G401 (cell line): ENCODE data around the gene FRMD5. TPM values are rescaled to one million over a fixed set of nuclear protein-coding genes. Genes with fewer than 3 reads are reported as not detected.
"Not testable (repeated sequence)": the region's sequence is repeated elsewhere in the genome, so short reads cannot be mapped to it uniquely, and the experiment has no call there.

ENCODE experiments used
- DNase-seq: peaks from one replicate; pipeline ENCODE4 v3.0.0-alpha.2; 2015; ENCODE audit warnings: low spot score
- in situ Hi-C: cut with HindIII; loops from 2 replicates; pipeline ENCODE4 v1.10.0; 2016; ENCODE audit warnings: low sequenced_read_pairs, mixed read lengths
- total RNA-seq: library from RNA; depleted of rRNA; stranded (reverse); fragments of >200 nt; shearing (Covaris generic); gene quantifications from 2 replicates; pipeline ENCODE4 v1.2.3, GENCODE V29; 2014

The FRMD5 gene
- total RNA-seq, 1 experiment from 2014 or later, result not detected

DNA sequence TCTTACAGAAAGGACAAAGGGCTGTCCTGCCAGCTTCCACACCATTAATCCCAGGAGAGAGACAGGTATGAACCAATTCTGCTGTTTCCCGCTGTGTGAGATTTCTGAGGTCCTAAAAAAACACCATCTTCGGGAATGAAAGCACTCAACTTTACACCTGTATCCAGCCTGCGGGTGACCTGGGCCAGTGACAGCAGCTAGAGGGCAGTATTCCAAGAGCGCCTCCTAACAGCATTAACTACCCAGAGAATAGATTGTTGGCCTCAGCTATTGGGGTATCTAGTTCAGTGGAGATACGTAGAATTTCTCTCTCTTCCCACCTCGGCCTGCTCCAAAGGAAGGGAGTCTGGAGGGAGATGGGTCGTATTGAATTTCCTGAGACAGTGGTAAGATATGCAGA, 313.1 kb downstream of the FRMD5 start:
- in situ Hi-C loops, result no loop called here

DNA sequence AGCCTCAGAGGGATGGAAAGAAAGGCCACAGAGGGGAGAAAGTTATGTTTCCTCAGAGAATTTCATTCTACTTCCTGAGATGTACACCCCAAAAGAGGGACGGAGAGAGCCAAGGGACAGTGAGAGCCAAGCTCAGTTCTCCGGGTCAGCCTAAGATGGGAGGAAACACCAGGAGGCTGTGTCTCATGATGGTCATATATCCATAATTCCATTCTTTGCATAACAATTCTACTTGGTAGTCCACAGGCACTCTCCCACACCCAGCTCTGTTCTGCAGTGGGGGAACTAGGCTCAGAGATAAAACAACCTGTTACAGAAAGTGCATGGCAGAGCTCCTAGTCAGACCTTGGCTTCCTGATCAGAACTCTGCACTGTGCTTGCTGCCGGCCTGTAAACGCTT, 313.8 kb downstream of the FRMD5 start:
- in situ Hi-C loops, result no loop called here
- DNase-seq, result no peak

More for the DNA sequence above, 313.1 kb downstream of the FRMD5 start:
- DNase-seq, result peak; percentile 25

DNA sequence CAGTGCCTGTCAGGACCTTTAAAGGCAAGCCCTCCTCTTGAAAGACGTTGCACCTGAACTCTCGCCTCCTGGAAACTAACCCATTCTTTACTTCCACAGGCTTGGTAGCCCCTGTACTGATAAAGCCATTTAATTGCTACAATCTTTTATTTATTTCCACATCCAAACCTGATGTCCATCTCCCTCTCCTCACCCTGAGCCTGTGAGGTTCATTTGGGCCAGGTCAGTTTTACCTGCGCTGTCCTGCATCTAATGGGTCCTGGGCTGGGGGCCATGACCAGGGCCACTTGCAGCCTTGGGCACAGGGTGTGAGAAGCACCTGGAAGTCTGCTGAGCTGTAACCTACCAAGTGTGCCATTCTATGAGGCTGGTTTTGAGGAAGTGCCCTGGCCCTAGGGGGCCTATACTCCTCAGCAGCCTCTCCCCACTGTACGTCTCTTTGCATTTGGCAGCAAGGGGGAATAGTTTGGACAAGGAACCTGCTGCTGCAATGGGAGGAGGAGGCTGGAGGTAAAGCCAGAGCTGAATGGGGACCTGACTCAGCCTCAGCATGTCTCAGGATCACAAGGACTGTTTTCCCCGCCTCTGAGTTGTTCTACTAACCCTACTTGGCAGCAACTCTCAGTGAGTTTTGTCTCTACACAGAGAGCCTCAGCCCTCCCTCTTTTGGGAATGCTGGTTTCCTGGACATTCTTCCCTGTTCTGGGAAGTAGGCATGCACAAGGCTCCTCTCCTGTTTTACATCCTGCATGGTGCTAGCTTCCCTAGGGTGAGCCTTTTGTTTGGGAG, 314.5 kb downstream of the FRMD5 start:
- in situ Hi-C loops, result no loop called here
- no peak for DNase-seq

DNA sequence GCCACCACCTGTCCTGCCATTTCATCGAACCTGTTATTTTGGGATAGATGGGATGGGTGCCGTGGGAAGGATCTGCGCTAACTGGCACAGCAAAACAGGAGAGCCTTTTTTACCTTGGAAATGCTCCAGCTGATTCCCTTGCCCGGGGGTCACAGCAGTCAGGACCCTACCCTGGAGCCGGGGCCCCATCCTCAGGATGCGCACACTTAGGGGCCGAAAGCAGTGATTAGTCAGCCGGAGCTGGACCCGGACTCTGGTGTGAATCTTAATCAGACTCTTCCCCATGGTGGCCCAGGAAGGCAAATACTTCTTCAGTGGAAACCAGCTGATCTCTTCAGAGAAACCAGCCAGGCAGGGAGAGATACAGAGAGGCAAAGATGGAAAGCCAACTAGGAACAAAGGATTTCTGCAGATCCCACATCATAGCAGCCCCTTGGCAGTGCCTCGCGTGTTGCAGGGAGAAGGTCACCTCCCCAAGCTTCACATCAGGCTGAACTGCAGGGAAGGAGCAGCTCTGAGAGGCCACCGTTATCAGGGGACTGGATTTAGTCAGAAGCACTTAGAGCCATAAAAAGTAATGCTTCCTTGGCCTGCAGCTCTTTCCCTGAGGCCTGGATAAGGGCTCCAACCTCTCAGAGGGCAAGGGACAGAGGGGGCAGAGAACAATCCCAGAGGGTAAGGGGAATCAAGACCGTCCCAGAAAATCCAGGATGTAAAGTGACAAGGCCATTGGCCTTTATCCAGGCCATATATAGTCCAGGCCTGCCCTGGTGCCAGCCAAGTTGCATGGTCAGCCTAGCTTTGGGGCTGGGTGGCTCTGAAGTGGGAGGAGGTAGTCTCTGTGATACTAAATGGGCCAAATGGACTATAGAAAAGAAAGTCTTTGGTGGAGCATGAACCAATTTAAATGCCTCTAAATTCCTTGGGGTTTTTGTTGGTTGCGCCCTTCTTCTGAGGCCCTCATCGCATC, 315.4 kb downstream of the FRMD5 start:
- in situ Hi-C loops, result no loop called here
- no peak for DNase-seq

DNA sequence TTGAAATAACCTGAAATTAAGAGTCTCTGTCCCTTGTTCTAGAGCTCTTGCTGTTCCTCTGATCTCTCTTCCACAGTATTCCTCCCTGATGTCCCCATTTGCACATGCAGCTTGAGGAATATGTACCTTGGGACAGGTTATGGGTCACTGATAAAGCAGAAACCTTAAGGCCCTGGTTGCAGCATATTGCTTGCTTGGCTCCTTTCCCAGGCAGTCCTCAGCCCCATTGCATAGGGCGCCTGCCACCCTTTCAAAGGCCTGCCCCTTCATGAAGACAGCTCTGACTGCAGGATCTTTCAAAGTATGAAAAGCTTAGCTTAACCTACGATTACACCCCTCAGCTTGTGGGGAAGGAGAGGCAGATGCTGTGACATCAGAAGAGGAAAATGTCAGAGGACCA, 316.6 kb downstream of the FRMD5 start:
- in situ Hi-C loops, result no loop called here
- DNase-seq, result peak; percentile 28

DNA sequence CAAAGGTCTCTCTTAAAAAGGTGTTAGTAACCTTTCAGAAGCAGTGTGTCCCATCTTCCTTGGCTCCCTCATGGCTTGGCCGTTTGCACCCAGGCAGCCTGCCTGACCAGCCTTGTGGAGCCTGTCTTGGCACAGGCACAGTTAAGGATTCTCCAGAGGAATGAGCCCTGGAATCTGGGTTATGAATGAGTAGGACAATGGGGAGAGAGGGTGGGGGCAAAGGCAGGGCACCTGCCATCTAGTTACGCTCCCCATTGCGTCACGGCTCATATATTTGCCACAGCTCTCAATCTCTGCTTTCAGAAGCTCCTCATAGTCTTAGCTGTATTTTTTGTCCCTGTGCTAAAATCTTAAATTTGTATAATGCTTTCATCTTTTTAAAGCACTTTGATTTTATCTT, 317.7 kb downstream of the FRMD5 start:
- in situ Hi-C loops, result no loop called here
- DNase-seq, result no peak

DNA sequence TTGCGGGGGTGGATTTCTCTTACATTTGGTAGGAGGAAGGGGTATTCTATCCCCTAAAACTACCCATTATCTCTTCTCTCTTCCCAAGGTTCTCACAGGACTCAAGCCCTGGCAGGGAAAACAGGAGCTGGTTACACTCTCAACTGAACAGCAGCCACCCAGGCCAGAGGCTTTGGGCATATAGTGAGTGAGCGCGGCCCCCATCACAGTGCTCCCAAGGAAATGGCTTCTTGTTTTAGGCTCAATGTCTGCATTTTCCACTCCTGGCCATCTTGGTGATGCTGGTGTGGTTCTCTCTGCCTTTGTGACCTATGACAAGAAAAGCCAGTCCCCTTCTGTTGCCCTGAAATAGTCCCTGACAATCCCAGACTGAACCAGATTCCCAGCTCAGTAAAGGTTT, 318.2 kb downstream of the FRMD5 start:
- in situ Hi-C loops, result no loop called here

DNA sequence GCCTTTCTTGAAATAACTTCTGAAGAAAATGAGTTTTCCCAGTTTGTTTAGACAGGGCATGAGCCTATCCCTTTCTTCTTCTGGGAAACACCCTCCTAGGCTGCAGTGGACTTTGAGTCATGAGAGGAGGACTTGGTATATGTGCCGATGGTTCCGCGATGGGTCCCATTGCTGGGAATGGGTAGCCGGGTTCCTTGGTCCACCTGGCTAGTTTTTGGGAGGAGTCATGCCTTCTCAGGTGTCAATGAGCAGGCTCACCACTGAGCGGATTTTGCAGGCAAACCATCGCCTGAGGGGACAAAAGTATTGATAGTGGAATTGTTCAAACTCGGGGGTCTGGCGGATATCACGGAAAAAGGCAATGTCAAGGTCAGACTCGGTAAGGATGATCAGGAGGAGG, 321.4 kb downstream of the FRMD5 start:
- in situ Hi-C loops, result no loop called here
- DNase-seq, result no peak

More for the DNA sequence above, 318.2 kb downstream of the FRMD5 start:
- DNase-seq, result no peak

DNA sequence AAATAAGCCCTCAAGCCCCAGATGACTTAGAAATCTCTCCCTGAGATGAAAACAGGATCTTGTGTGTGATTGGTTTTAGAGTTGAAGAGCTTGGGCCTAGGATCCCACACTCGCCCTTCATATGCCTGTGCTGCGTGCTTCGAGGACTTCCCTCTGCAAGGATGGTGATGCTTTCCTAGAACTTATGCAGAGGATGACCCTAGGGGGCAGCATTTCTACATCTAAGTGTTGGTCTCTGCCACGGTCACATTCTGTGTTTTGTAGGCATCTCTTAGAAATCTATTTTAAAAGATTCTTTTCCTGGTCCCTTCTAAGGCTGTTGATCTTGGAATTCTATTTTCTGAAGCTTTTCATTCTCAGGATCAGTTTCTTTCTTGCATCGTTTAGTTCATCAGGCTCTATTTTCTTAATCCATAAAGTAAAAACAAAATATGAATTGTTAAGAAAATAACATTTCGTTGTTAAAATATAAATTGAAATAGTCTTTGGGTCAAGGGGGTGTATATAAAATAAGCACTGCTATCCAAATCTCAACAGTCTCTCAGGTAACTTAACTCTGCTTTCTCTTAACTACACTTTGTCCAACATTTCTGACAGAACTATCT, 322.6 kb downstream of the FRMD5 start:
- DNase-seq, result peak; percentile 88
- in situ Hi-C loops, result no loop called here

DNA sequence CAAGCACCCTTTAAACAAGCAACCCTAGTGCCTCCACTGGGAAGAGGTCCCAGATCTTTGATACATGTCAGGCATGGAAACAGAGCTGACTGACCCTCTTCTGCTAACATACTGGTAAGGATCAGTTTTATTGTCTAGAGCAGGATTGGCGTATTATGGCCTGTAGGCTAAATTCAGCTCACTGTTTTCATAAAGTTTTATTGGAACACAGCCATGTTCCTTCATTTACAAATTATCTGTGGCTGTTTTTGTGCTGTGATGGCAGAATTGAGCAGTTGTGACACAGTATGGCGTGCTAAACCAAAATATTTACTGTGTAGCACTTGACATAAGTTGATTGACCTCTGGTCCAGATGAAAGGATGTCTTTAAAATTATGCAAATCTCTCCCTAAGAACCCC, 323.2 kb downstream of the FRMD5 start:
- in situ Hi-C loops, result no loop called here

DNA sequence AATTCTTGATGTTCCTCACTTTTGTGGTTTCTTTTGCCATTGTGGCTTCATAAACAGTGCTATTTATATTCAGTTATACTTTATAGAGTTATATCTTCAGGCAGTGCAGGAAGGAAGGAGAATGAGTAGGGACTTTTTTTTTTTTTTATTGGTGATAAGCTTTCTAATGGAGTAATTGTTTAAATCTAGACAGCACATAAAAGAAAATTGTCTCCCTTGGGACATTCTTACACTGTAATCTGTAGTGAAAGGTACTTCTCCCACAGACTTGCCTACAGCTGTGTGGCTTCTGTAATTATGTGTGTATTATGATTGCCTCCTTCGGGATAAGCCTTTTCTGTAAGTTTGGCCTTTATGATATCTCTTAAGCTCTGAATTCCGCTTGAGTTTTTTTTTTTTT, 326.7 kb downstream of the FRMD5 start:
- DNase-seq, result no peak
- in situ Hi-C loops, result loop anchor here (10.0 kb wide), 1 partner anchor 94 kb away; the partner anchor contains the start of gene ELL3

More for the DNA sequence above, 323.2 kb downstream of the FRMD5 start:
- DNase-seq, result no peak

DNA sequence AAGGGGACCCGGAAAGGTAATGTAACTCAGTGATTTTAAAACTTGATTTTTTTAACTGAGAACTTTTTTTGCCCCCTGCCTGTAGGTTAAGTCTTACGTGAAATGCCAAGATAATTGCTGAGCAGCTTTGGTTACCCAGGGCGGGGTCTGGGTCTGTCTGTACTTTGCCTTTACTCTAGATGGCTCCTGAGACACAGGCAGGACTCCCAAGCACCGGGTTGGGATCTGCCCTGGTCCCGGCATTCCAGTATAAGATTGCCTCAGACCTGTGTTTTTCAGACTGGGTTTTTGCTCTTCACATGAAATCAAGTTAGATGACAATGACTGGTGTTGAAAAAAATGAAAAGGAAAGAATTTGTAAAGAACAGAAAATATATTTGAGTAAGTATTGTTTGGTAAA, 328.0 kb downstream of the FRMD5 start:
- in situ Hi-C loops, result loop anchor here (10.0 kb wide), 1 partner anchor 92 kb away; the partner anchor contains the start of gene ELL3
- DNase-seq, result no peak

DNA sequence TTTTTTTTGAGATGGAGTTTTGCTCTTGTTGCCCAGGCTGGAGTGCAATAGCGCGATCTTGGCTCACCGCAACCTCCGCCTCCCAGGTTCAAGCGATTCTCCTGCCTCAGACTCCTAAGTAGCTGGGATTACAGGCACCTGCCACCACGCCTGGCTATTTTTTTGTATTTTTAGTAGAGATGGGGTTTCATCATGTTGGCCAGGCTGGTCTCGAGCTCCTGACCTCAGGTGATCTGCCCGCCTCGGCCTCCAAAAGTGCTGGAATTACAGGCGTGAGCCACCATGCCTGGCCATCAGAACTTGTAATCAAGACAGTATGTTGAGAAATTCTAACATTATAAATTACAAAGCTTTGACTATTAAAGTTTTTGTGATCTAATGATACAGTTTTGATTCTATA, 328.4 kb downstream of the FRMD5 start:
- in situ Hi-C loops, result loop anchor here (10.0 kb wide), 1 partner anchor 92 kb away; the partner anchor contains the start of gene ELL3
- not testable (repeated sequence) for DNase-seq

DNA sequence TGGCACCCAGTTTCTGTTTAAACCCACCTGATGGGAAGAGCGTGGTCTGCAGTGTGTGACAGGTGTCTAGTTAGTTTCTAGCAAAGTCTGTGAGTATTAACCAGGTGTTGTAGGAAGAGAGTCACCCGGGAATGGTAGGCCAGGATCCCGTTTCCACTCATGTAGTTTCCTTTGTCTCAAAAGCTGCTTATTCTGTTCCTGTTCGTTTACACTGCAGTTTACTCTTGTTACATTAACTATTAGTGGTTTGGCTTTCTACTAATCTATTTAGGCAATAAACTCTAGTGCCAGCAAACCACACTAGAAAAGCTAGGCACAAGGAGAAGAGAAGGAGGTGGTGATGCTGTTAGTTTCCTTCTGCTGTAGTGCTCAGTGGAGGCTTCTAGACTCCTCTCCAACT, 335.5 kb downstream of the FRMD5 start:
- in situ Hi-C loops, result no loop called here
- DNase-seq, result no peak

DNA sequence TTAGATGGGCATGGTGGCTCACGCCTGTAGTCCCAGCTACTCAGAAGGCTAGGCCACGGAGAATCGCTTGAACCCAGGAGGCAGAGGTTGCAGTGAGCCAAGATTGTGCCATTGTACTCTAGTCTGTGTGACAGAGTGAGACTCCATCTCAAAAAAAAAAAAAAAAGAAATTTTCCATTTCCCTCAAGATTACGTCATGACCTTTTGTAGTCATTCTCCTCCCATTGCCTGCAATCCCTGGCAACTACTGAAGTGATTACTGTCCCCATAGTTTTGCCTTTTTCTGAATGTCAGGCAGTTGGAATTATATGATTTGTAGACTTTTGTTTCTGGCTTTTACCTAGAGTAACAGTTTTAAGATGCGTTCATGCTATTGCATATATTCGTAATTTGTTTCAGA, 340.3 kb downstream of the FRMD5 start:
- in situ Hi-C loops, result no loop called here
- no peak for DNase-seq

DNA sequence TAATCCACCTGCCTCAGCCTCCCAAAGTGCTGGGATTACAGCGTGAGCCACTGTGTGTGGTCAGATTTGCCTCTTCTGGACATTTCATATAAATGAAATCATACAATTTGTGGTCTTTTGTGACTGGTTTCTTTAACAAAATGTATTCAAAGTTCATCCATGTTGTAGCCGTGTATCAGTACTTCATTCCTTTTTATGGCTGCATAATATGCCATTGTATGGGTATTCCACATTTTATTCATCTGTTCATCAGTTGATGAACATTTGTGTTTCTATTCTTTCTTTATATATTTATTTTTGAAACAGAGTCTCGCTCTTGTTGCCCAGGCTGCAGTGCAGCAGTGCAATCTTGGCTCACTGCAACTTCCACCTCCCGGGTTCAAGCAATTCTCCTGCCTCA, 342.5 kb downstream of the FRMD5 start:
- in situ Hi-C loops, result no loop called here
- DNase-seq, result no peak

DNA sequence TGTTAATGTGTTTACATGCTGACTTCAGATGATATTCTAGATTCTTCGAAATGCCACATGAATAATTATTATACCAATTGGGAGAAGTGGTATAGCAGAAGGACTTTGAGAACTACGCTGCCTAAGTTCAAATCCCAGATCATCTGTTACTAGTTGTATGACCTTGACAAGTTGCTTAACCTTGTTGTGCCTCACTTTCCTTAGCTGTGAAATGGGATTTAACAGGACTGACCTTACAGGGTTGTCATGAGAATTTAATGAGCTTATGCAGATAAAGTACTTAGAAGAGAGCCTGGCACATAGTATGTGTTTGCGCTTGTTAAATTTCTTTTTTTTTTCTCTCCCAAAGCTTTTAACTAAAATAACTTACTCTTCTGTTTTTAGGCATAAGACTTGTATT, 343.8 kb downstream of the FRMD5 start:
- DNase-seq, result no peak
- in situ Hi-C loops, result no loop called here

DNA sequence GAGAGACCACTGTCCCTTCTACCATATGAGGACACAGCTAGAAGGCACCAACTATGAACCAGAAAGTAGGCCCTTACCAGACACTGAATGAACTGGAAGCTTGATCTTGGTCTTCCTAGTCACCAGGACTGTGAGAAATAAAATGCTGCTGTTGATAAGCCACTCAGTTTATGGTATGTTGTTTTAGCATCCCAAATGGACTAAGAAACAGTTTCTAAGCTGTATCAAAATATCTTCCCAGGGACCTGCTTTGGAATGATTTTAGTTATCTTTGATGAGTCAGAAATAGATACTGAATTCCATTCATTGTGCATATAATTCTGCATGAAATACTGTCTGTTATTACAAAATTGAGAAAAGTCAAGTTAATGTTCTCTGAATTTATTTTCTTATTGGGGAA, 349.6 kb downstream of the FRMD5 start:
- in situ Hi-C loops, result no loop called here
- no peak for DNase-seq

DNA sequence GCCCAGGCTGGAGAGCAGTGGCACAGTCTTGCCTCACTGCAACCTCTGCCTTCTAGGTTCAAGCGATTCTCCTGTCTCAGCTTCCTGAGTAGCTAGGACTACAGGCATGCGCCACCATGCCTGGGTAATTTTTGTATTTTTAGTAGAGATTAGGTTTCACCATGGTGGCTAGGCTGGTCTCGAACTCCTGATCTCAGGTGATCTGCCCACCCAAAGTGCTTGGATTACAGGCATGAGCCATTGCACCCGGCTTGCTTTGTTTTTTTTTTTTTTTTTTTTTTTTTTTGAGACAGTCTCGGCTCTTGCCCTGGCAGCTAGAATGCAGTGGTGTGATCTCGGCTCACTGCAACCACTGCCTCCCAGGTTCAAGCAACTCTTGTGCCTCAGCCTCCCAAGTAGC, 362.6 kb downstream of the FRMD5 start:
- in situ Hi-C loops, DNase-seq: not testable (repeated sequence)
